HuH-7.5 (cell line): ENCODE results near the gene GP9.

Experiments used
- DNase-seq: peaks from one replicate; pipeline ENCODE4 v3.0.0; 2011; ENCODE audit warnings: low spot score

Gene GP9

GRCh38 chr3:129060276-129061022, at the start of gene GP9:
Gene GP9, plus strand, starts transcription at chr3:129060779. Its CDS starts 961 bp downstream, at chr3:129061740.
- DNase-seq, result no peak

- no peak for DNase-seq
Measured at GRCh38 chr3:129013491-129013891, 47.1 kb upstream of the GP9 start.

- no peak for DNase-seq
Measured at GRCh38 chr3:129014148-129014547, 46.4 kb upstream of the GP9 start.

- no peak for DNase-seq
Measured at GRCh38 chr3:129014793-129015345, 45.7 kb upstream of the GP9 start.

- DNase-seq, result no peak
Measured at GRCh38 chr3:129015388-129016105, 45.0 kb upstream of the GP9 start.

GRCh38 chr3:129016356-129016719, 44.2 kb upstream of the GP9 start:
- no peak for DNase-seq

GRCh38 chr3:129016720-129017483, 43.7 kb upstream of the GP9 start:
- no peak for DNase-seq

- no peak for DNase-seq
Measured at GRCh38 chr3:129017484-129017899, 43.1 kb upstream of the GP9 start.

GRCh38 chr3:129018271-129018670, 42.3 kb upstream of the GP9 start:
- no peak for DNase-seq

- DNase-seq, result no peak
Measured at GRCh38 chr3:129018751-129019150, 41.8 kb upstream of the GP9 start.

- DNase-seq, result no peak
Measured at GRCh38 chr3:129019266-129019665, 41.3 kb upstream of the GP9 start.

- DNase-seq, result no peak
Measured at GRCh38 chr3:129020691-129021090, 39.9 kb upstream of the GP9 start.

GRCh38 chr3:129021140-129021551, 39.4 kb upstream of the GP9 start:
- DNase-seq, result no peak

GRCh38 chr3:129022114-129023007, 38.2 kb upstream of the GP9 start:
- no peak for DNase-seq

GRCh38 chr3:129023008-129023358, 37.6 kb upstream of the GP9 start:
- no peak for DNase-seq

GRCh38 chr3:129023909-129024308, 36.7 kb upstream of the GP9 start:
- DNase-seq, result no peak

GRCh38 chr3:129025108-129025507, 35.5 kb upstream of the GP9 start:
- no peak for DNase-seq

- DNase-seq, result no peak
Measured at GRCh38 chr3:129025691-129026435, 34.7 kb upstream of the GP9 start.

- peak; percentile 99 for DNase-seq
Measured at GRCh38 chr3:129026728-129027543, 33.6 kb upstream of the GP9 start.

GRCh38 chr3:129027544-129027880, 33.1 kb upstream of the GP9 start:
- no peak for DNase-seq
